ENCODE data around the gene CREB5. TPM values are rescaled to one million over a fixed set of nuclear protein-coding genes. Genes with fewer than 3 reads are reported as not detected.

CREB5 gene
- total RNA-seq, 1 experiment from 2014 or later, result 2.1 TPM

- TF ChIP-seq CTCF (conservative IDR thresholded peaks at IDR 0.05) (no peak), EZH2 (IDR thresholded peaks at IDR 0.05; ENCODE audit: low read depth) (no peak)
- Histone ChIP-seq H3K4me3 (no peak overlapping the region), H3K27me3 (ENCODE audit: insufficient read depth, low read depth) (no peaks in the 10 kb centered on the region), H3K36me3 (ENCODE audit: low read depth) (no peaks in the 10 kb centered on the region), H4K20me1 (ENCODE audit: insufficient read depth) (no peaks in the 10 kb centered on the region), H2AFZ (no peak overlapping the region), H3K4me2 (no peak overlapping the region), H3F3A (ENCODE audit: insufficient read depth, low read depth) (no peaks in the 10 kb centered on the region), H3K27ac (no peak overlapping the region), H3K79me2 (ENCODE audit: low read depth) (no peaks in the 10 kb centered on the region), H3K9me3 (ENCODE audit: insufficient read depth, low read depth) (no peaks in the 10 kb centered on the region), H3K9me2 (ENCODE audit: insufficient read depth) (no peaks in the 10 kb centered on the region), H3K4me1 (replicated peaks; ENCODE audit: insufficient read depth) (no peaks in the 10 kb centered on the region)
- intact Hi-C loops (cut with micrococcal nuclease; ENCODE audit: unreplicated experiment), result loop anchor here (10.0 kb wide), 1 partner anchor 125 kb away; no protein-coding TSS in a partner anchor
- POLR2A ChIA-PET (ENCODE audit: unreplicated experiment), result no interaction called here
- BruUV-seq (replicated peaks), result no TSS peak
- CTCF ChIA-PET, result no interaction called here
- no peak for DNase-seq
These were observed 87.8 kb downstream of the CREB5 start for GRCh38 chr7:28500138-28500537.

GRCh38 chr7:28502408-28502807 is 90.1 kb downstream of the CREB5 start:
- CTCF ChIA-PET, result no interaction called here
- intact Hi-C loops (cut with micrococcal nuclease; ENCODE audit: unreplicated experiment), result loop anchor here (10.0 kb wide), 1 partner anchor 122 kb away; no protein-coding TSS in a partner anchor
- Histone ChIP-seq H3K9me3 (ENCODE audit: insufficient read depth, low read depth) (no peaks in the 10 kb centered on the region), H2AFZ (no peak overlapping the region), H3K27ac (no peak overlapping the region), H3F3A (ENCODE audit: insufficient read depth, low read depth) (no peaks in the 10 kb centered on the region), H3K4me1 (replicated peaks; ENCODE audit: insufficient read depth) (no peaks in the 10 kb centered on the region), H3K27me3 (ENCODE audit: insufficient read depth, low read depth) (no peaks in the 10 kb centered on the region), H3K4me2 (no peak overlapping the region), H3K9me2 (ENCODE audit: insufficient read depth) (no peaks in the 10 kb centered on the region), H3K79me2 (ENCODE audit: low read depth) (no peaks in the 10 kb centered on the region), H3K36me3 (ENCODE audit: low read depth) (no peaks in the 10 kb centered on the region), H3K4me3 (no peak overlapping the region), H4K20me1 (ENCODE audit: insufficient read depth) (no peaks in the 10 kb centered on the region)
- no peak for DNase-seq
- TF ChIP-seq CTCF (conservative IDR thresholded peaks at IDR 0.05) (no peak), EZH2 (IDR thresholded peaks at IDR 0.05; ENCODE audit: low read depth) (no peak)
- POLR2A ChIA-PET (ENCODE audit: unreplicated experiment), result no interaction called here
- BruUV-seq (replicated peaks), result no TSS peak

DNA sequence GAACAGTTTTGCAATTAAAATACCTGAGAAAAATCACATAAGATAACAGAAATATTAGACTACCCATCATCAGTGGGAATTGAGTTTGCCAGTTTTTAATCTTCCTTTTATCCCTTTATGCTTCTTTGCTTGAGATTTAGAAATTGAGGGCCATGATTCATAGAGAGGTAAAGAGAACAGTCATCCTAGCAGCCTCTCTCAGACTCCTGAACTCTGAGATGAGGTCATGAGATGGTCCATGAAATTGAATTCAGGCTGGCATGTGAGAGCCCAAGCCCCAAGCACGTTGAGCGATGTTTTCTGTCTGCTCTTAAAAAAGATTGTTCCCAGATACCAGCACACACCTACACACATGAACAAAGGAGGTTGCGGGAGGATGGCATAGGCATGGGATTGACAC is 91.1 kb downstream of the CREB5 start:
- CTCF ChIA-PET, result no interaction called here
- H3K27ac ChIP-seq, result no peak overlapping the region
- H3K79me2 ChIP-seq (ENCODE audit: low read depth), result no peaks in the 10 kb centered on the region
- no peak for DNase-seq
- TF ChIP-seq EZH2 (IDR thresholded peaks at IDR 0.05; ENCODE audit: low read depth) (no peak), CTCF (conservative IDR thresholded peaks at IDR 0.05) (no peak)
- intact Hi-C loops (cut with micrococcal nuclease; ENCODE audit: unreplicated experiment), result loop anchor here (10.0 kb wide), 1 partner anchor 121 kb away; no protein-coding TSS in a partner anchor
- H3K4me1 ChIP-seq (replicated peaks; ENCODE audit: insufficient read depth), result no peaks in the 10 kb centered on the region
- no peak overlapping the region for H3K4me2 ChIP-seq
- H3K4me3 ChIP-seq, result no peak overlapping the region
- no peaks in the 10 kb centered on the region for H3K27me3 ChIP-seq (ENCODE audit: insufficient read depth, low read depth)
- no TSS peak for BruUV-seq (replicated peaks)
- H3K36me3 ChIP-seq (ENCODE audit: low read depth), result no peaks in the 10 kb centered on the region
- POLR2A ChIA-PET (ENCODE audit: unreplicated experiment), result no interaction called here
- no peaks in the 10 kb centered on the region for H4K20me1 ChIP-seq (ENCODE audit: insufficient read depth)
- no peaks in the 10 kb centered on the region for H3K9me3 ChIP-seq (ENCODE audit: insufficient read depth, low read depth)
- H3K9me2 ChIP-seq (ENCODE audit: insufficient read depth), result no peaks in the 10 kb centered on the region
- no peak overlapping the region for H2AFZ ChIP-seq
- no peaks in the 10 kb centered on the region for H3F3A ChIP-seq (ENCODE audit: insufficient read depth, low read depth)
